Measurements from ENCODE around the gene SUCO.
A peak's percentile ranks its signal among the peaks of the same experiment; 100 is the strongest.

The SUCO gene

GRCh38 chr1:172517081-172517480 lies 15.9 kb upstream of the SUCO start:
- DNase-seq (ENCODE audit: low spot score) = no peak

GRCh38 chr1:172517545-172517944 lies 15.4 kb upstream of the SUCO start:
- DNase-seq (ENCODE audit: low spot score) = no peak

GRCh38 chr1:172529304-172529703 lies 3.6 kb upstream of the SUCO start:
- no peak for DNase-seq (ENCODE audit: low spot score)

GRCh38 chr1:172530000-172530399 lies 3.0 kb upstream of the SUCO start:
- DNase-seq (ENCODE audit: low spot score) = no peak

GRCh38 chr1:172531412-172532182 lies 1.4 kb upstream of the SUCO start:
- no peak for DNase-seq (ENCODE audit: low spot score)

GRCh38 chr1:172532183-172532699 lies 709 bp upstream of the SUCO start:
- peak; percentile 91 for DNase-seq (ENCODE audit: low spot score)

GRCh38 chr1:172533513-172534151 lies 682 bp downstream of the SUCO start:
- DNase-seq (ENCODE audit: low spot score) = no peak

- no peak for DNase-seq (ENCODE audit: low spot score)
Observed at GRCh38 chr1:172536256-172536655, 3.3 kb downstream of the SUCO start.

- no peak for DNase-seq (ENCODE audit: low spot score)
Observed at GRCh38 chr1:172537366-172537765, 4.4 kb downstream of the SUCO start.

GRCh38 chr1:172537827-172538391 lies 5.0 kb downstream of the SUCO start:
- no peak for DNase-seq (ENCODE audit: low spot score)

- DNase-seq (ENCODE audit: low spot score) = no peak
Observed at GRCh38 chr1:172540635-172541034, 7.7 kb downstream of the SUCO start.

- no peak for DNase-seq (ENCODE audit: low spot score)
Observed at GRCh38 chr1:172544481-172545104, 11.6 kb downstream of the SUCO start.

GRCh38 chr1:172545396-172546004 lies 12.6 kb downstream of the SUCO start:
- no peak for DNase-seq (ENCODE audit: low spot score)

GRCh38 chr1:172547071-172547470 lies 14.1 kb downstream of the SUCO start:
- no peak for DNase-seq (ENCODE audit: low spot score)

- no peak for DNase-seq (ENCODE audit: low spot score)
Observed at GRCh38 chr1:172549621-172550280, 16.8 kb downstream of the SUCO start.

- DNase-seq (ENCODE audit: low spot score) = no peak
Observed at GRCh38 chr1:172551279-172551678, 18.3 kb downstream of the SUCO start.

GRCh38 chr1:172554915-172555314 lies 22.0 kb downstream of the SUCO start:
- DNase-seq (ENCODE audit: low spot score) = no peak

GRCh38 chr1:172556461-172556860 lies 23.5 kb downstream of the SUCO start:
- DNase-seq (ENCODE audit: low spot score) = no peak

- no peak for DNase-seq (ENCODE audit: low spot score)
Observed at GRCh38 chr1:172557270-172557669, 24.3 kb downstream of the SUCO start.

GRCh38 chr1:172559572-172560210 lies 26.7 kb downstream of the SUCO start:
- DNase-seq (ENCODE audit: low spot score) = no peak

GRCh38 chr1:172561252-172561651 lies 28.3 kb downstream of the SUCO start:
- no peak for DNase-seq (ENCODE audit: low spot score)

All from ecto neural progenitor cell (in vitro differentiated cells).